ENCODE results near the gene APOD.
"Not testable (repeated sequence)": the region's sequence is repeated elsewhere in the genome, so short reads cannot be mapped to it uniquely, and the experiment has no call there.

APOD gene

DNA sequence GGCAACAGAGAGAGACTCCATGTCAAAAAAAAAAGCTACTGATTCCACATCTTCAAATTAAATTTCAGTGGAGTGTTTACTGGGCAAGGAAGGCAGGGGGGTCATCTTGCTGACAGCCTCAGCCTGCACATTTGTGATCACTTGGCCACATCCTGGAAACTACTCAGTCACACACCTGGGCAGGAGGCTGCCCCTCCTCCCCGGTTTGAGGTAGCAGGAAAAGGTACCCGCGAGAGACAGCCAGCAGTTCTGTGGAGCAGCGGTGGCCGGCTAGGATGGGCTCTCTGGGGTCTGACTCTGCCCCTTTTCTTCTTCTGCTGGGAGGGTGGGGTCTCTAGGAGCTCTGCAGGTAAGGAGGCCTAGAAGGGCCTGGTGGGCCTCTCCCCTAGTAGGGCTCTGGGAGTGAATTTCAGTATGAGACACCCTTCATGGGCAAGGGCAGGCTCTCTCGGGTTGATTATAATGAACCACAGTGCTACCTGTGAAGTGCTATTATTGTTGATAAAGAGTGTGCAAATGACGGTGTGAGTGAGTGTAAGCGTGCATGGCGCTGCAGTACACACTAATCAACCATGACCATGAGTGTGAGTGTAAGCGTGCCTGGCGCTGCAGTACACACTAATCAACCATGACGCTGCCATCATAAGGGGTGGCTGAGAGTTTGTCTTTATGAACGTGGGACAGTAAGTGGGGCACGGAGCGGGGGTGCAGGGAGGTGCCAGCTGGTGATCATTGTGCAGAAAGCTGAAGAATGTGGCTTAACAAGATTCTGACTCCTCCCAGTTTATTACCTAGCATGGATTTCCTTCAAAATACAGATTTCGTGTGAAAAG, 31.1 kb upstream of the APOD start:
- not testable (repeated sequence) for H3K9ac ChIP-seq (ENCODE audit: low read depth, low read length); H3K36me3 ChIP-seq (ENCODE audit: insufficient read depth, low read length); H3K9me3 ChIP-seq (replicated peaks; ENCODE audit: low read length); H3K4me2 ChIP-seq (ENCODE audit: low read length); H3K4me1 ChIP-seq (ENCODE audit: control insufficient read depth, insufficient read depth, low read length); H3K4me3 ChIP-seq (ENCODE audit: low read length)
- H3K27me3 ChIP-seq (ENCODE audit: control insufficient read depth, insufficient read depth, low read length), result peaks cover 17% of the 10 kb centered on the region

DNA sequence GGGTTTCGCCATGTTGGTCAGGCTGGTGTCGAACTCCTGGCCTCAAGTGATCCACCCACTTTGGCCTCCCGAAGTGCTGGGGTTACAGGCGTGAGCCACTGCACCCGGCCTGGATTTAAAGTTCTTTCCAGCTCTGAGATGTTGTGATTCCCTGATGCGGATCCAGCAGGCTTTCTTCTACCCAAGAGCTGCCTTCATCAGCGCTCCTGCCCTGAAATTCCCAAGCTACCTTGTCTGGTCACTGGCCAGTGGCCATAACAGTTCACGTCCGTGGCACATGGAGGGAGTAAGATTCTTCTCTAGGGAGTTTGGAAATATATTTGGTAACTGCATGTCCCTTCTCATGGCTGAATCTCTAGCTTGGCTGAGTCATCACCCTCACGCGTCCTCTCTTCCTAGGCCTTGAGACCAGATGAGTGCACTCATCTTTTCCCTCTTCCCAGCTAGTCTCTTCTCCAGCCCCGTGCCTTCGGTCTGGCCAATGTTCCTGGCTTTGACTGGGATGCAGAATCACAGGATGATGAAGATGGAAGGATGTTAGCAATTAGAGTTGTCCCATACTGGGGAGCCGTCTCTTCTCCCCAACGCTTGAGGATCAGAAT, 29.8 kb upstream of the APOD start:
- Histone ChIP-seq H3K4me1 (ENCODE audit: control insufficient read depth, insufficient read depth, low read length) (no peaks in the 10 kb centered on the region), H3K9me3 (replicated peaks; ENCODE audit: low read length) (no peaks in the 10 kb centered on the region), H3K4me2 (ENCODE audit: low read length) (no peak overlapping the region), H3K4me3 (ENCODE audit: low read length) (no peak overlapping the region), H3K36me3 (ENCODE audit: insufficient read depth, low read length) (no peaks in the 10 kb centered on the region), H3K27me3 (ENCODE audit: control insufficient read depth, insufficient read depth, low read length) (peaks cover 14% of the 10 kb centered on the region), H3K9ac (ENCODE audit: low read depth, low read length) (no peak overlapping the region)

DNA sequence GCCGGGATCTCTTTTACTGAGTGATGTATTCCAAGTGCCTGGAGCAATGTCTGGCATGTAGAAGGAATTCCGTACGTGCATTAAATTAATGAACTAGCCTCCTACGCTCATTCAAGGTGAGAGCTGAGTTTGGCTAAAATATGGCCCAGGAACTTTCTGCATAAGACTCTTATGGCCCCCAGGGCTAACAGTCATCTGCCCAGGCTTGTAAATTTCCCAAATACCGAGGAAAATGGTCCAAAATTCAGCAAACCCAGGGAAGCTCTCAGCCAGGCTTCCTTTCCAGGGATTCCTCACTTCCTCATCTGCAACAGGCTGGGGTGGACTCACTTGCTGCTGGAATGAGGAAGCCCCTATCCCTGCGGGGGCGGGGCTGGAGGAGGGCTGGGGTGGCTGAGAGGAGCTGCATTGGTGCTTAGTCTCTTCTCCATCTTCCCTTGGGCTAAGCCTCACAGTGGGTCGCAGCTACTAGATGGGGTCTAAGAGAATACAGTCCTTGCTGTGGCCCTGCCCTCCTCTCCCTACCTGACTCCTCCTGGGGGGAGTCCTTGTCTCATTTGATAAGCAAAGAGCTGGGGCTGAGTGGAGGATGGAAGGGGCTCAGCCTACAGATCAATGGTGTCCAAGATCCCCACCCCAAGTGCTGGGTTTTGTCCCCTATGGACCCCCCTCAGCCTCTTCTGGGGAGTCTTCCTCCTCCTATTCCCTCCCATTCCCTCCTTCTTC, 28.5 kb upstream of the APOD start:
- H3K9me3 ChIP-seq (replicated peaks; ENCODE audit: low read length), result peaks cover 6% of the 10 kb centered on the region
- no peaks in the 10 kb centered on the region for H3K36me3 ChIP-seq (ENCODE audit: insufficient read depth, low read length)
- H3K4me2 ChIP-seq (ENCODE audit: low read length), result no peak overlapping the region
- no peak overlapping the region for H3K4me3 ChIP-seq (ENCODE audit: low read length)
- H3K9ac ChIP-seq (ENCODE audit: low read depth, low read length), result no peak overlapping the region
- H3K4me1 ChIP-seq (ENCODE audit: control insufficient read depth, insufficient read depth, low read length), result no peaks in the 10 kb centered on the region
- peaks cover 14% of the 10 kb centered on the region for H3K27me3 ChIP-seq (ENCODE audit: control insufficient read depth, insufficient read depth, low read length)

DNA sequence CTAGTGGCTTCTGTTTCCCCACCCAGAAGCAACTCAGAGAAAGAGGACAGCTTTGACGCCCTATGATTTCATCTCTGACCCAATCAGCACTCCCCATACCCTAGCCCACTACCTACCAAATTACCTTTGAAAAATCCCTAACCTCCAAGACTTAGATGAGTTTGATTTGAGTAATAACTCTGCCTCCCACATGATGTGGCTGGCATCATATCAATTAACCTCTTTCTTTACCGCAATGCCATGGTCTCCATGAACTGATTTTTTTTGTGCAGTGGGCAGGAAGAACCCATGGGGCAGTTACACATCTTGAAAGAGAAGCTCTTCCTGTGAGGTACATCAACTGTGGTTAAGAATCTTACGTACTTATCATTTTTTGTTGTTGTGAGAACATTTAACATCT, 25.5 kb upstream of the APOD start:
- Histone ChIP-seq H3K36me3 (ENCODE audit: insufficient read depth, low read length) (no peaks in the 10 kb centered on the region), H3K4me1 (ENCODE audit: control insufficient read depth, insufficient read depth, low read length) (no peaks in the 10 kb centered on the region), H3K4me2 (ENCODE audit: low read length) (no peak overlapping the region), H3K9me3 (replicated peaks; ENCODE audit: low read length) (peaks cover 7% of the 10 kb centered on the region), H3K4me3 (ENCODE audit: low read length) (no peak overlapping the region), H3K27me3 (ENCODE audit: control insufficient read depth, insufficient read depth, low read length) (peaks cover 14% of the 10 kb centered on the region), H3K9ac (ENCODE audit: low read depth, low read length) (no peak overlapping the region)

DNA sequence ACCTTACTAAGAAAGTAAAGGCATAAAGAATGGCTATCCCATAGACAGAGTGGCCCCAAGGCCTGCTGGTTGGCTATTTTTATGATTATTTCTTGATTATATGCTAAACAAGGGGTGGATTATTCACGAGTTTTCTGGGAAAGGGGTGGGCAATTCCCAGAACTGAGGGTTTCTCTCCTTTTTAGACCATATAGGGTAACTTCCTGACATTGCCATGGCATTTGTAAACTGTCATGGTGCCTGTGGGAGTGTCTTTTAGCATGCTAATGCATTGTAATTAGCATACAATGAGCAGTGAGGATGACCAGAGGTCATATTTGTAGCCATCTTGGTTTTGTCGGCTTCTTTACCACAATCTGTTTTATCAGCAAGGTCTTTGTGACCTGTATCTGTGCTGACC, 18.0 kb upstream of the APOD start:
- not testable (repeated sequence) for H3K4me2 ChIP-seq (ENCODE audit: low read length); H3K4me1 ChIP-seq (ENCODE audit: control insufficient read depth, insufficient read depth, low read length); H3K9ac ChIP-seq (ENCODE audit: low read depth, low read length); H3K36me3 ChIP-seq (ENCODE audit: insufficient read depth, low read length); H3K4me3 ChIP-seq (ENCODE audit: low read length); H3K9me3 ChIP-seq (replicated peaks; ENCODE audit: low read length)
- peaks cover 17% of the 10 kb centered on the region for H3K27me3 ChIP-seq (ENCODE audit: control insufficient read depth, insufficient read depth, low read length)

DNA sequence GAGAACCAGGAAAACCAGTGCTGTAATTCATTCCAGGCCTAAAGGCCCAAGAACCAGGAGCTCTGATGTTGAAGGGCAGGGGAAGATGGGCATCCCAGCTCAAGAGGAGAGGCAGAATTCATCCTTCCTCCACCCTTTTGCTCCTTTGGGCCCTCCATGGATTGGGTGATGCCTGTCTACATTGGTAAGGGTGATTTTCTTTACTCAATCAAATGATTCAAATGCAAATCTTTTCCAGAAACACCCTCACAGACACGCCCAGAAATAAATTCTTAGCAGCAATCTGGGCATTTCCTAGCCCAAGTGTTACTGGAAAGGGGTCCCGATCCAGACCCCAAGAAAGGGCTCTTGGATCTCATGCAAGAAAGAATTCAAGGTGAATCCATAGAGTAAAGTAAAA, 17.6 kb upstream of the APOD start:
- no peak overlapping the region for H3K4me3 ChIP-seq (ENCODE audit: low read length)

DNA sequence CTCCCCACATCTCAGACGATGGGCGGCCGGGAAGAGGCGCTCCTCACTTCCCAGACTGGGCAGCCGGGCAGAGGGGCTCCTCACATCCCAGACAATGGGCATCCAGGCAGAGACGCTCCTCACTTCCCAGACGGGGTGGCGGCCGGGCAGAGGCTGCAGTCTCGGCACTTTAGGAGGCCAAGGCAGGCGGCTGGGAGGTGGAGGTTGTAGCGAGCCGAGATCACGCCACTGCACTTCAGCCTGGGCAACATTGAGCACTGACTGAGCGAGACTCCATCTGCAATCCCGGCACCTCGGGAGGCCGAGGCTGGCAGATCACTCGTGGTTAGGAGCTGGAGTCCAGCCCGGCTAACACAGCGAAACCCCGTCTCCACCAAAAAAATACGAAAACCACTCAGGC, 16.2 kb upstream of the APOD start:
- H3K36me3 ChIP-seq (ENCODE audit: insufficient read depth, low read length); H3K9ac ChIP-seq (ENCODE audit: low read depth, low read length); H3K4me3 ChIP-seq (ENCODE audit: low read length); H3K9me3 ChIP-seq (replicated peaks; ENCODE audit: low read length); H3K4me1 ChIP-seq (ENCODE audit: control insufficient read depth, insufficient read depth, low read length); H3K4me2 ChIP-seq (ENCODE audit: low read length): not testable (repeated sequence)
- H3K27me3 ChIP-seq (ENCODE audit: control insufficient read depth, insufficient read depth, low read length), result peaks cover 31% of the 10 kb centered on the region

More for the DNA sequence above, 17.6 kb upstream of the APOD start:
- H3K4me2 ChIP-seq (ENCODE audit: low read length), result no peak overlapping the region
- H3K36me3 ChIP-seq (ENCODE audit: insufficient read depth, low read length), result no peaks in the 10 kb centered on the region
- H3K9ac ChIP-seq (ENCODE audit: low read depth, low read length), result no peak overlapping the region
- no peaks in the 10 kb centered on the region for H3K4me1 ChIP-seq (ENCODE audit: control insufficient read depth, insufficient read depth, low read length)
- no peaks in the 10 kb centered on the region for H3K9me3 ChIP-seq (replicated peaks; ENCODE audit: low read length)
- peaks cover 20% of the 10 kb centered on the region for H3K27me3 ChIP-seq (ENCODE audit: control insufficient read depth, insufficient read depth, low read length)

DNA sequence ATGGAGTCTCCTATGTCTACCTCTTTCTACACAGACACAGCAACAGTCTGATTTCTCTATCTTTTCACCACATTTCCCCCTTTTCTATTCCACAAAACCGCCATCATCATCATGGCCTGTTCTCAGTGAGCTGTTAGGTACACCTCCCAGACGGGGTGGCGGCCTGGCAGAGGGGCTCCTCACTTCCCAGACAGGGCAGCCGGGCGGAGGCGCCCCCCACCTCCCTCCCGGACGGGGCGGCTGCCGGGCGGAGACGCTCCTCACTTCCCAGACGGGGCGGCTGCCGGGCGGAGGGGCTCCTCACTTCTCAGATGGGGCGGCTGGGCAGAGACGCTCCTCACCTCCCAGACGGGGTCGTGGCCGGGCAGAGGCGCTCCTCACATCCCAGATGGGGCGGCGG, 15.8 kb upstream of the APOD start:
- H3K27me3 ChIP-seq (ENCODE audit: control insufficient read depth, insufficient read depth, low read length), result peaks cover 35% of the 10 kb centered on the region
- not testable (repeated sequence) for H3K36me3 ChIP-seq (ENCODE audit: insufficient read depth, low read length); H3K9ac ChIP-seq (ENCODE audit: low read depth, low read length); H3K4me1 ChIP-seq (ENCODE audit: control insufficient read depth, insufficient read depth, low read length); H3K4me3 ChIP-seq (ENCODE audit: low read length); H3K9me3 ChIP-seq (replicated peaks; ENCODE audit: low read length); H3K4me2 ChIP-seq (ENCODE audit: low read length)

DNA sequence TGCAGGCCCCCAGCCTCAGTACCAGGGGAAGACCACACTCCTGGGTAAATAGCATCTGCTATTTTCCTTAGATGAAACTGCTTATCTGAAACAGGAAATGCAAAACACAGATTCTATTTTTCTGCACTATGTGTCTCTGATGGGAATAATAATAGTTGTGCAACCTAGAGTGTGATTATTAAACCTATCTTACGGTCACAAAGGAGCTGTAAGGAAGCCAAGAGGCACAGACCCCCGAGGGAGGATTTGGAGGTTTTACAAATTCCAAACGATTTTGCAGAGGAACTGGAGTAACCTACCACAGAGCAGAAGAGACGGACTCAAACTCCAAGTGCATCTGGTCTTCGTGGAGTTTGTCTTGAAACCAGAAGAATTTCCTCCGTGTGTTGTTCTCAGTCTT, 14.1 kb upstream of the APOD start:
- no peaks in the 10 kb centered on the region for H3K4me1 ChIP-seq (ENCODE audit: control insufficient read depth, insufficient read depth, low read length)
- no peaks in the 10 kb centered on the region for H3K9me3 ChIP-seq (replicated peaks; ENCODE audit: low read length)
- no peak overlapping the region for H3K4me2 ChIP-seq (ENCODE audit: low read length)
- H3K27me3 ChIP-seq (ENCODE audit: control insufficient read depth, insufficient read depth, low read length), result peaks cover 37% of the 10 kb centered on the region
- H3K4me3 ChIP-seq (ENCODE audit: low read length), result no peak overlapping the region
- H3K36me3 ChIP-seq (ENCODE audit: insufficient read depth, low read length), result no peaks in the 10 kb centered on the region
- H3K9ac ChIP-seq (ENCODE audit: low read depth, low read length), result no peak overlapping the region

DNA sequence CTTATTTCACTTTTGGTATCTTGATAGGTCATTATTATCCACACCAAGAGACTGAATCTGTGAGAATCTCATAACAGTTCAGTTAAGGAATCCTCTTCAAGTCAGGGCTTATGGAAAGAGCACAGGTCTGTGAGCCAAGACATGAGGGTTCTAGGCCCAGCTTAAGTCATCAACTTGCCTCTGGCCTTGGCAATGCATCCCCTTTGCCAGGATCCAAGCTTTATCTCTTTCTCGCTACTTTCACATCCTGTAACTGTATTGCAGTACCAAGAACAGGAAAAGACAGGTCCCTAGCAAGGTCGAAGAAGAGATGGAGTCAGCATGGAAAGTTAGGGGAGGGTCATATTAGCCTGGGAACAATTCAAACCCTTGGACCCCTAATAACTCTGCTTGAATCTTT, 13.5 kb upstream of the APOD start:
- Histone ChIP-seq H3K4me3 (ENCODE audit: low read length) (no peak overlapping the region), H3K4me2 (ENCODE audit: low read length) (no peak overlapping the region), H3K9ac (ENCODE audit: low read depth, low read length) (no peak overlapping the region), H3K27me3 (ENCODE audit: control insufficient read depth, insufficient read depth, low read length) (peaks cover 39% of the 10 kb centered on the region), H3K9me3 (replicated peaks; ENCODE audit: low read length) (no peaks in the 10 kb centered on the region), H3K4me1 (ENCODE audit: control insufficient read depth, insufficient read depth, low read length) (no peaks in the 10 kb centered on the region), H3K36me3 (ENCODE audit: insufficient read depth, low read length) (no peaks in the 10 kb centered on the region)

DNA sequence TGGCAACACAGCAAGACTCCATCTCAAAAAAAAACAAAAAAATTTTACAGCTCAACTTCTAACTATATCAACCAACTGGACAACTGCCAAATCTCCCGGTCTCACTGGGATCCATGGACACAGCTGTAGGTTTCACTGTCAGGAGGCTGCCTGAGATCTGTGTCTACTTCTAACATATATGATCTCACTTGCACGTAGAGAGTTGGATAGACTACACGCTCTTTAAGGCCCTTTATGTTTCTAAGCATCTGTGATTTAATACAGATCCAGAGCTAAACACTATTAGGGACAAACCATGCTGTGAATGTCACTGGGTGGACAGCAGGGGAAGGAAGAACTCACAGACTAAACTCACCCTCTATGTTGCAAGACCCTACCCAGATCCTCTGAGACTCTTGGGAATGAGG, 13.0 kb upstream of the APOD start:
- H3K27me3 ChIP-seq (ENCODE audit: control insufficient read depth, insufficient read depth, low read length), result peaks cover 42% of the 10 kb centered on the region
- H3K36me3 ChIP-seq (ENCODE audit: insufficient read depth, low read length), result no peaks in the 10 kb centered on the region
- H3K9me3 ChIP-seq (replicated peaks; ENCODE audit: low read length), result no peaks in the 10 kb centered on the region
- H3K4me3 ChIP-seq (ENCODE audit: low read length), result no peak overlapping the region
- no peaks in the 10 kb centered on the region for H3K4me1 ChIP-seq (ENCODE audit: control insufficient read depth, insufficient read depth, low read length)
- H3K9ac ChIP-seq (ENCODE audit: low read depth, low read length), result no peak overlapping the region
- no peak overlapping the region for H3K4me2 ChIP-seq (ENCODE audit: low read length)
